HG03066 (cell line): Measurements from ENCODE around the gene NLRP14.

Source experiments
- ATAC-seq: cut with Tn5 transposase; IDR thresholded peaks from one replicate; pipeline ENCODE4 v1.9.1; 2021; ENCODE audit warnings: low read depth; ENCODE audit not compliant: unreplicated experiment

The NLRP14 gene

DNA sequence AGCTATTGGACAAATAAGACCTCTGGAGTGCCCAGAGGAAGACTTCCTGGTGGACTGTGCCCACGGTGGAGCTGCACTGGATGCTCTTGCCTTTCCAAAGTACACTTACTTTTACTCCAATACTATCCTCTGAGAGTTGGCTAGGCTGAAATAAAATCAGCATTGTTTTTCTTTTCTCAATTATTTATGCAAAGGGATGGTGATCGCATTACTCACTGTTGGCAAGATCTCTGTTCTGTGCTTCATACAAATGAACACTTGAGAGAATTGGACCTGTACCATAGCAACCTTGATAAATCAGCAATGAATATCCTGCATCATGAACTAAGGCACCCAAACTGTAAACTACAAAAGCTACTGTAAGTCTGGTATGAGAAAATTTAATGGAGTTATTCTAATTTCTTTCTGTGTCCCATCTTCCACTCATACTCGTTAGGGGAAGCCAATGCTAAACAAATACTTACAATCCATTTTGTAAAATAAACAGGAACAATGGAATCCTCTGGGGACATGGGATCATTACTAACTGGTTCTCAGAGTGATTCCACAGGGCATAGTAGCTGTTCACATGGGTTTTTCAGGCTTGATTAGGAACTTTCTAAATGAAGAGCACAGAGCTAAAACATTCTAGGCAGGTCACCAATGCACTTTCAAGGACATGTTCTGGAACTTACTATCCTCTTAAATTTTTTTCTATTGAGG lies 26.3 kb downstream of the NLRP14 start:
- ATAC-seq, result no peak

DNA sequence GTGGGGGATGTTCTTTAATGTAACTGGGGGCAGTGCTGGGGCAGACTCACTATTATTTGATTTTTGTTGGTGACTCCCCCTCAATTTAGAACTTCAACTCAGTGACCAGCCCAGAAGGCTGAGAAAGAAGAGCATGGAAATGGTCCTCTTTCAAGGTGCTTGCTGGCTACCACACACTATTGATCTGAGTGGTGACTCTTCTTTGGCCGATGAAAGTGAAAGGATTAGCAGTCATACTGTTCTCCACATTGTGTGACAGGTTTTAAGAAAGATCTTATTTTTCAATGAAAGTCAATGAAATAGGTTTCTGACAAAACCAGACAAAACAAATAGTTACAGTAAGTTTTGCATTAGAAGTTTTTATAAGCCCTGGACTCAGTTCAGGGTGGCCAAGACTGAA lies 29.9 kb downstream of the NLRP14 start:
- ATAC-seq, result no peak

DNA sequence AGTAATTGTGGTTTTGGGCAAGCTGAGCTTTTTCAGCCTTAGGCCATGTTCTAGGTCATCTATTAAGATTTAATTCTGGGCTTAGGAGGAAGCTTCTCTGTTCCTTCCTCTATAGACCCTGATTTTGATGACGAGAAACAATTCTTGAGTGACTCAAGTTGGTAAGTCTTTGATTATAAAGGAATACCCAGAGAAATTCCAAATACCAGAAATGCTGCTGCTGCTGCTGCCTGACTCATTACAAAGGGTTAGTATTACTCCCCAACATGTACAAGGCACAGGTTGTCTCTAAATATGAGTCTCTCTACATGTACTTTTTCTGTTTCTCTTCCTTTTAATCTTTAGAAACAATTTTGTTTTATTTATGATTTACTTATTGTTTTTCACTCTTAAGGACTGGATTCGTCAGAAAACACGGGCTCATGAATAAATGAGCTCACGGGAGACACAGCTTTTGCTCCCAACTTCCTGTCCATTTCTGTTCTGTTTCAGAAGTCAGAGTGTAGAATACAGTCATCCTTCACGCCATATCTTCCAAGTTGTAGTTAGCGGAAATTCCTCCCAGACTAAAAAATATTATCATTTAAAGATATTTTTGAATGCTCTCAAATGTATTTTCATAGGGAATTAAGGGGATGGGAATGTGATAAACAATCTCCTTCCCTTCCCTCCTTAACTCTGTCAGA lies 36.7 kb downstream of the NLRP14 start:
- no peak for ATAC-seq

DNA sequence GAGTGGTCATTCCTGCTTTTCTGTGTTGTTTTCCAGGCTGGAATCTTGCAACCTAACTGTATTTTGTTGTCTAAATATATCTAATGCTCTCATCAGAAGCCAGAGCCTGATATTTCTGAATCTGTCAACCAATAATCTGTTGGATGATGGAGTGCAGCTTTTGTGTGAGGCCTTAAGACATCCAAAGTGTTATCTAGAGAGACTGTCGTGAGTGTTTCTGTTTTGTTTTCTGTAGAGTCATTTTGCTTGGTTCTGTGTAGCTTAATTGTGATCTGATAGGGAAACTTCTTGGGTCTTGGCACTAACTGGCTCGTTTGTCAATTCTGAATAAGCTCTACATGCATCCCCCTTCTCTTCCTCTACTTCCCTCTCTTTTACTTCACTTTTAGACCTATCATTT lies 37.4 kb downstream of the NLRP14 start:
- ATAC-seq, result no peak

DNA sequence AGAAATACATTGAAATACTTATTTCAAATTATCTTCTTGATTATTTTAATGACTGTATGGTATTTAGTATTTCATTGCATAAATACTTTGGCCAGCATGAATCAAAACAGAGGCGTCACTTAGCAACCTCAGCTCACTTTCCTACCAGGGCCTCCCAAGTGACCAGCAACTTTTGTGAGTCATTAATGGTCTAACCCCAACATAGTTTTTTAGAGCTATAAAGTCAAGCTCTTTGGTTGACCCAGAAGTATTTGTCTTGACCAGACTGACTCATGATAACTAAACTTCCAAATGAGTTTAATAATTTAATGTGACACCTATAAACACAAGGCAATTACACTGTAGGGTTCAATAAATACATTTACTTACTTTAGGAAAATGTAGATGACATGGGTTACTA lies 40.6 kb downstream of the NLRP14 start:
- ATAC-seq, result no peak

DNA sequence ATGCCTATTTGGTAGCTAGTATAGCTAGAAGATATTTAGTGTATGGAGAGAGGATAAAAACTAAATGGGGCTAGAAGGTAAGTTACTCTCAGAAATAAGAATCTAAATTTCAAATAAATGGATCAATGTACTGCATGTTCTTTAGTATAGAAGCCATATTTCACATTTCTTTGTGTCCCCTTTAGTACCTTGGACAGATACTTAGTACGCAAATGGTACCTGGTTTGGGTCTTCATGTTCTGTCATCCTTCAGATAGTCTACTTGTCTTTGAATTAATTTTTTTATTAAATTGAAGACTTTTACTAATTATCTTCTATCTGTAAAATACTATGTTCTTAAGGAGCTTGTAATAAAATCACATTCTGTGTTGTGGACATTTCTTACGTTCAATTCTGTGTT lies 42.3 kb downstream of the NLRP14 start:
- ATAC-seq, result no peak

DNA sequence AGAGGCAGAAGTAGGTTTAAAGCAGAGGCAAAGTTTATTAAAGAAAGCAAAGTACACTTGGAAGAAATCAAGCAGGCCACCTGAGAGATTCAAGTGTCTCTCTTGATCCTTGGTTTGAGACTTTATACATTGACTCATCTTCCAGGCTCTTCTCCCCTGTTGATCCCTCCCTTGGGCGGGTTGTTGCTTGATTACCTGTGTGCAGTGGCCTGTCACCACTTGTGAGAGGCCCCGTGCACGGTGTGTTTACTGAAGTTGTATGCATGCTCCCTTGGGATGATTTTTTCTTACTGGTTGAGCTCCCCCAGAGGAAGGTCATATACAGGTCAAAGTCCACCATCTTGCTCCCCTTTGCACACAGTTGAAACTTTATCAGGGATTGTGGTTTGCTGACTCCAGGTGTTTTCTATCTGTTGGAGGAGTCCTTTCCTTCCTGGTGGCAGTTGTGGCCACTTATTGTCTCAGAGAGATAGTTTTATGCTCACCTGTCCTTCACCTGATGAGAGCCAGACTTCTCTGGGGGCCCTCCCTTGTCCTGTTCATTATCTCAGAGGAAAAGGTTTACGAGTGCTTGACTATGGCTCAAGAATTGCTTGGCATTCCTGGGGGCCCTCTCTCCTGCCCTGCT lies 52.2 kb downstream of the NLRP14 start:
- ATAC-seq, result no peak

DNA sequence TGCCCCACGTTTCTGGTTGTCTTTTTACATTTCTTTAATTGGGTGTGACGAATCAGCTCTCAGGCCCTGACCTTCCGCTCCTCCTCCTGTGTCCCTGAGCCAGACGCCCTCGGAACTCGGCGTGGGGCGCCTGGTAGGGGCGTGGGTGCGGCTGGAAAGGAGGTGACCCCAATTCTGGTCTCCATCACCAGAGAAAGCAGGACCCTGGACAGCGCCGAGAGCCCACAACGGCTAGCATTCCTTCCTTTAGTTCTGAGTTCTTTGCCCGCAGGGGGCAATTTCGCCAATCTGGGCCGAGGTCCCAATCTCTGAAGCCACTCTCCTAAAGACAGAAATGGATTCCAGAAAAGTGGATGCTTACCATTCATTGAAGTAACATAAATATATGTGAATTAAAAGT lies 56.8 kb downstream of the NLRP14 start:
- ATAC-seq, result no peak

DNA sequence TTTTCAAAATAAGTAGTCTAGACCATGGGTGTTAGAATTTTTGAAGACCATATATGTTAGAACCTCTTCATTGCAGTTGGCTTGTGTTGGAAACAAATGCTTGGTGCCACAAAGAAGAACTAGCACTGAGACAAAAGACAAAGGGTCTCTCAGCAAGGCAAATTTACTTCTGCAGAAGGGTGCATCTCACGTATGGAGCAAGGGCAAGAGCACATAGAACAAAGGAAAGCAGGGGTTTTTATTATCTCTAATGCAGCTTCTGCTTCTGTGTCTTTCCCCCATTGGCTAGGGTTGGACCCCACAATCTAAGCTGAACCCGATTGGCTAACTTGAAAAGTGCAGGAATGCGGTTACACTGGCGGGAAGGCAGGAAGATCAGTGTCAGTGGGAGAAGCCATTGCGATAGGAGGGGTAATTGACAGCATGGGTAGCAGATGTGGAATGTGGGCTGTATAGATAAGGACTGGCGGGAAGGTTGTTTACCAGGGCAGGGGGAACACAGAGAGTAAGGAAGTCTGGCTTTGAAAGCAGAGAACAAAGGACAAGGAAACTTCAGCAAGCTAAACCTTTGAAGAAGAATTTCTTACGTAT lies 59.4 kb downstream of the NLRP14 start:
- ATAC-seq, result no peak

DNA sequence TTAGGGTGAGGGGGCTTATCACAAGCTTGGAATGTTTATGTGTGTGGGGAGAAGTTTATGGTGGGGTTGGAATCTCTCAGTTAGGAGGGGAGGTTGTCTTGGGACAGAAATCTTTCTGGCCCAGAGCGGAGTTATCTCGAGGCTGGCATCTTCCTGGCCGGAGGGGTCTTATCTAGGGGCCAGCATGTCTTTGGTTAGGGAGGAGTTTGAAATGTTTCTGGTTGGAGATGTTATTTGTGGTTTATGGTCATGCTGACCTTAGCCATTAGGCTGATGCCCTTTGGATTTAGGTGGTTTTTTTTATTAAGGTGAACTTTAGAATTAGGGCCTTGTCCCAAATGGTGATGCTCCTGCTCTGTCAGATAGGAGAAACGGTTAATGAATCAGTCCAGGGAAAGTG lies 60.6 kb downstream of the NLRP14 start:
- ATAC-seq, result no peak

DNA sequence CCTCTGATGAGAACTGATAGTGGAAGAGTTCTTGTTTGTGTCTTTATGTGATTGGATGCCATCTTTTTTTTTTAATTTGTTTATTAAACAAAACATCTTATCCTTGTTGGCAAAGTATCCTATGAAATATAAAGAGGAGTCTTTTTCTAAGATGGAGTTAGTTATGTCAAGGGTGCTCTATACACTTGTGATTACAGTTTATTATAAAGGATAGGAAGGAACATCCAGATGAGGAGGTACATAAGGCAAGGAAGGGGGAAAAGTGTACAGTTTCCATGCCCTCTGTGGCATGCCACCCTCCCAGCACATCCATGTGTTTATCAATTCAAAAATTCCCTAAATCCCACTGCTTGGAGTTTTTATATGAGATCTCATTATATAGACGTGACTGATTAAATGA lies 61.2 kb downstream of the NLRP14 start:
- ATAC-seq, result no peak

DNA sequence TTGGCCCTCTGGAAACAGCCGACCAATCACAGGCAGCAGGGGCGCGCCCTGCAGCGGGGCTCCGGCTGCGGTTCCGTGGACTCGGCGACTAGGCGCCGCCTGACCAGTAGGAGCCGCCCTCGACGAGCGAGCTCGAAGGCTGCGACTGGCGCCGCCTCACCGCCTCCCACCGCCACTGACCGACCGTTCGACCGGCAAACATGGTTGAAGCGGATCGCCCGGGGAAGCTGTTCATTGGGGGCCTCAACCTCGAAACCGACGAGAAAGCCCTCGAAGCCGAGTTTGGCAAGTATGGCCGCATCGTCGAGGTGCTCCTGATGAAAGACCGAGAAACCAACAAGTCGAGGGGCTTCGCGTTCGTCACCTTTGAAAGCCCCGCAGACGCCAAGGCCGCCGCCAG lies 68.6 kb downstream of the NLRP14 start, which contains the start of gene RBMXL2:
RBMXL2 (plus strand) TSS at position 78 of the 400 bp plus-strand sequence; CDS start at position 201, 123 bp downstream.
- ATAC-seq, result no peak

DNA sequence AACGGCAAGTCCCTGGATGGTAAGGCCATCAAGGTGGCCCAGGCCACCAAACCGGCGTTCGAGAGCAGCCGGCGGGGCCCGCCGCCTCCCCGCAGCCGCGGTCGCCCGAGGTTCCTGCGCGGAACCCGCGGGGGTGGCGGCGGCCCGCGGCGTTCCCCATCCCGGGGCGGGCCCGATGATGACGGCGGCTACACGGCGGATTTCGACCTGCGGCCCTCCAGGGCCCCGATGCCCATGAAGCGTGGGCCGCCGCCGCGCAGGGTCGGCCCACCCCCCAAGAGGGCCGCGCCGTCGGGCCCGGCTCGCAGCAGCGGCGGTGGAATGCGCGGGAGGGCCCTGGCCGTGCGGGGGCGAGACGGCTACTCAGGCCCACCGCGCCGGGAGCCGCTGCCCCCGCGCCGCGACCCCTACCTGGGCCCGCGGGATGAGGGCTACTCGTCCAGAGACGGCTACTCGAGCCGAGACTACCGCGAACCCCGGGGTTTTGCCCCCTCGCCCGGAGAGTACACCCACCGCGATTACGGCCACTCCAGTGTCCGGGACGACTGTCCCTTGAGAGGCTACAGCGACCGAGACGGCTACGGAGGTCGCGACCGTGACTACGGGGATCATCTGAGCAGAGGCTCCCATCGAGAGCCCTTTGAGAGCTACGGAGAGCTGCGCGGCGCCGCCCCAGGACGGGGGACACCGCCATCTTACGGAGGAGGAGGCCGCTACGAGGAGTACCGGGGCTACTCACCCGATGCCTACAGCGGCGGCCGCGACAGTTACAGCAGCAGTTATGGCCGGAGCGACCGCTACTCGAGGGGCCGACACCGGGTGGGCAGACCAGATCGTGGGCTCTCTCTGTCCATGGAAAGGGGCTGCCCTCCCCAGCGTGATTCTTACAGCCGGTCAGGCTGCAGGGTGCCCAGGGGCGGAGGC lies 69.3 kb downstream of the NLRP14 start:
- no peak for ATAC-seq

DNA sequence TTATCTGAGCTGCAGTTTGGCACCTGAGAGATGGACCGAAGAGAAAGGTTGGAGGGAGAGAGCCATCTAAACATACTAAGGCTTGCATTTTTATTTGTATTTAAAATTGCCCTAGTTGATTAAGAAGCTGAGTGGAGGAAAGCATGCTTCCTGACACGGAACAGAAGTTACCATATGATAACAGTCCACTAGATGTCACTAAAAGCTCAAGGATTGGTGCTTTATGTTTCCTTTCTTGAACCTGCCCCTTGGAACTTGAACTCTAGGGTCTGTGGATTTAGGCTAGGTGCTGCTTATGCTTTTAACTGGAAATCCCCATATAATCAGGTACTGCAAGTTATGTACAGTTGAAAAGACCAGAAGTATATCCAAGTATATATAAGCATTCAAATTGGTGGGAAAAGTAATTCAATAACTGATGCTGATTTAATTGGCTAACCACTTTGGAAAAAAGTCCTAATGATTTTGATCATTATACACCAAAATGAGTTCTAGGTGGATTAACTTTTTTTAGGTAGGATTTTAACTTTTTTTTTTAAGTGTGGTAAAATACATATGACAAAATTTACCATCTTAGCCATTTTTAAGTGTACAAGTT lies 78.1 kb downstream of the NLRP14 start:
- peak; percentile 76 for ATAC-seq

DNA sequence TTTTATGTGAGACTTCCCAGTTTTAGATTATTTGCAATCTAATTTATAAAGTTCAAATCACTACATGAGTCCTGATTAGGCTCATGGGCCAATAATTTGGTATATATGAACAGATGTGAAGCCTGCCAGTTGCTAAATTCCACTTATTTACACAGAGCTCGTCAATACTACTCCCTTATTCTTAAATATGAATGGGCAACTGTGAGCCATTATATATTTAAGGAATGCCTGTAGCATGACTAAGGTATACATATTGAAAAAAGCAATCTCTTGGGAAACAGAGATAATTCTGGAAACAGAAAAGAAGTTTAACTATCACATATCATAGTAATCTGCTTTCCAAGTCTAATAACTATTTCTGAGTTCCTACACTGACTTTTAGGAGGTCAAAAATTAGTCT lies 95.5 kb downstream of the NLRP14 start:
- ATAC-seq, result no peak

DNA sequence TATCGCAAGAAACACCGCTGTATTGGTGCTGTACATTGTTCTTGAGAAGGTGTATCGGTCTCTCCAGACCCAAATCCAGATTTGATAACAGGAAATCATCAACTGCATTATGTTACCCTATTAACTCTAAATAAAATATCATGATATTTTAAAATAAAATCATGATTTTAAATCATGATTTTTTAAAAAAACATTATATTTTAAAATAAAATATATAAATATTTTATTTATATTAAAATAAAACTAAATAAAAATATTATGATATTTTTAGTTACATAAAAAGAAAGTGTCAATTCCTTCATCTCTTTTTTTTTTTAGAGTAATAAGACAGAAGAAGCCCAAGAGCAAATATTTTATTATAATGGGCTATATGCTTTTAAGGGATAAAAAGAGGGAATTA lies 96.1 kb downstream of the NLRP14 start:
- no peak for ATAC-seq
